Fibroblast of skin of right quadriceps (primary cell): ENCODE data around the gene NPC1.
"Not testable (repeated sequence)": the region's sequence is repeated elsewhere in the genome, so short reads cannot be mapped to it uniquely, and the experiment has no call there.

ENCODE experiments used
- DNase-seq: peaks from one replicate; pipeline ENCODE4 v3.0.0-alpha.2; 2013

NPC1 gene

DNA sequence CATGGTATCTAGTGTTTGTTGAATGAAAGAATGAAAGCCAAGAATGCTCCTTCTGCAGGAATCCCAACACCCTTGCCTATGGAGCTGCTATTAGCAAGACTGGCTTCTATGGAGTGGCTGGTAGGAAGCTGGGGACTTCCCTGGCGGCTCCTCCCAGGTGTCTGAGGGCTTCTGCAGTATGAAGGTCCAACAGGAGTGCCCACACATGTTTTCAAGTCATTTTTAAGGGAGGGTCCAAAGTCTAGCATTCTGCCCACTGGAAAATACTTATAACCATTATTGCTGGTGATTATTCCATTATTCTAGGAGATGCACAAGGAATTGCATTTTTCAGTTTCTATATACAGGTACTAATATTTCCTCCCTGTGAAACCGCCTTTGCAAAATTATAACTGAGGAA lies 21.9 kb upstream of the NPC1 start:
- DNase-seq, result no peak

DNA sequence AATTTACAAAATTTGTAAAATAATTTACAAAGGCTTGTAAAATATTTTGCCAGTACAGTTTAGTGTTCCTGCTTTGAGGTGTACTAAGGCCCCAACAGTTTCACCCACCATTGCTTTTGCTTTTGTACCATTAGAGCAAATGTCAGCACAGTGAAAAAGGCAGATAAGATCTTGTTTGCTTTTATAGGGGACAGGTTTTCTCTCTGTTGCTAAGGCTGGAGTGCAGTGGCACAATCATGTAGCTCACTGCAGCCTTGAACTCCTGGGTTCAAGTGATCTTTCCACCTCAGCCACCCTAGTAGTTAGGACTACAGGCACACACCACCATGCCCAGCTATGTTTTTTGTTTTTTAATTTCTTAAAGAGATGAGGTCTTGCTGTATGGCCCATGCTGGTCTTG lies 19.6 kb upstream of the NPC1 start:
- DNase-seq, result no peak

- no peak for DNase-seq
Measured at GRCh38 chr18:23599809-23600208, 13.5 kb upstream of the NPC1 start.

DNA sequence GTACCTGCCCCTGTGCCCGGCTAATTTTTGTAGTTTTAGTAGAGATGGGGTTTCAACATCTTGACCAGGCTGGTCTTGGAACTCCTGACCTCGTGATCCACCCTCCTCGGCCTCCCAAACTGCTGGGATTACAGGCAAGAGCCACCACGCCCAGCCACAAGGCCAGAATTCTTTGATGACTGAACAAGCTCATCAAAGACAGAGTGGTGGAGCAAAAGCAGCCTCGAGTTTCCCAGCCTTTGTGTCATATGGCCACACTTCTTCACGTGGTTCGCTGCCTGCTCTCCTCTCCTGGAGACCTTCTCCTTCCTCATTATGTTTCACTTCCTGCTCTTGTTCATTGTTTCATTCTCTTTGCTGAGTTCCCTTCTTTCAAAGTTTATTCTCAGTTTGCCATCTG lies 9.9 kb upstream of the NPC1 start:
- DNase-seq, result no peak

GRCh38 chr18:23595591-23595990 lies 9.3 kb upstream of the NPC1 start:
- no peak for DNase-seq

- peak; percentile 85 for DNase-seq
Measured at GRCh38 chr18:23593720-23594119, 7.4 kb upstream of the NPC1 start.

DNA sequence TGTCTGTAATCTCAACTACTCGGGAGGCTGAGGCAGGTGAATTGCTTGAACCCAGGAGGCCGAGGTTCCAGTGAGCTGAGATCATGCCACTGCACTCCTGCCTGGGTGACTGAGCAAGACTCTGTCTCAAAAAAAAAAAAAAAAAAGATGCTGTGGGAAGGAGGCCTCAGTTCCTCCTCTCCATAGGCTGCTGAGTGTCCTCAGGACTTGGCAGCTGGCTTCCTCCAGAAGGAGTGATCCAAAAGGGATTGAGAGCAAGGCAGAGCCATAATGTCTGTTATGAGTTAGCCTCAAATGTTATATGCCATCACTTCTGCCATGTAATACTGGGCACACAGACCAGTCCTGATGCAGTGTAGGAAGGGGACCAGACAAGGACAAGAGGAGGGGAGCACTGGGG lies 6.6 kb upstream of the NPC1 start:
- no peak for DNase-seq

- peak; percentile 62 for DNase-seq
Measured at GRCh38 chr18:23591011-23591410, 4.7 kb upstream of the NPC1 start.

GRCh38 chr18:23588836-23589560 lies 2.7 kb upstream of the NPC1 start:
- peak; percentile 53 for DNase-seq

DNA sequence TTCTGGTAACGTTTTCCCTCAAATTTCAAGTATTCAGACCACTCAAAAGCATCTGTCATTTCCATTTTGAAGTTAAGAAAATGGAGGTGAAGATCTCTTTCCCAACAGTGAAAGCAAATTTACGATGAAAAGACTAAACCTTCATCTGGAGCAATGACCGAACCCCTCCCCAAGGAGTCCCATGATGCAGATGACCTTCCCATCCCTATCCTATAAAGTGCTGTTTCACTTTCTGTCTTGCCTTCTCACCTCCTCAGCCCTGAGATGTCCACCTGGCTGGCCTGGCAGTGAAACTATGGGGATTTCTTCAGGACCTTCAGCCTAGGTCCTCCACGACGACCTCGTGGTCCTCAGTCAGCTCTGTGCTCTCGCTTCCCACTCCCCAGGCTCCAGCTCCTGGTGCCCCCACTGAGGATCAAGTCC lies 925 bp upstream of the NPC1 start:
- DNase-seq, result no peak

- DNase-seq, result no peak
Measured at GRCh38 chr18:23585897-23586248, 433 bp downstream of the NPC1 start.

DNA sequence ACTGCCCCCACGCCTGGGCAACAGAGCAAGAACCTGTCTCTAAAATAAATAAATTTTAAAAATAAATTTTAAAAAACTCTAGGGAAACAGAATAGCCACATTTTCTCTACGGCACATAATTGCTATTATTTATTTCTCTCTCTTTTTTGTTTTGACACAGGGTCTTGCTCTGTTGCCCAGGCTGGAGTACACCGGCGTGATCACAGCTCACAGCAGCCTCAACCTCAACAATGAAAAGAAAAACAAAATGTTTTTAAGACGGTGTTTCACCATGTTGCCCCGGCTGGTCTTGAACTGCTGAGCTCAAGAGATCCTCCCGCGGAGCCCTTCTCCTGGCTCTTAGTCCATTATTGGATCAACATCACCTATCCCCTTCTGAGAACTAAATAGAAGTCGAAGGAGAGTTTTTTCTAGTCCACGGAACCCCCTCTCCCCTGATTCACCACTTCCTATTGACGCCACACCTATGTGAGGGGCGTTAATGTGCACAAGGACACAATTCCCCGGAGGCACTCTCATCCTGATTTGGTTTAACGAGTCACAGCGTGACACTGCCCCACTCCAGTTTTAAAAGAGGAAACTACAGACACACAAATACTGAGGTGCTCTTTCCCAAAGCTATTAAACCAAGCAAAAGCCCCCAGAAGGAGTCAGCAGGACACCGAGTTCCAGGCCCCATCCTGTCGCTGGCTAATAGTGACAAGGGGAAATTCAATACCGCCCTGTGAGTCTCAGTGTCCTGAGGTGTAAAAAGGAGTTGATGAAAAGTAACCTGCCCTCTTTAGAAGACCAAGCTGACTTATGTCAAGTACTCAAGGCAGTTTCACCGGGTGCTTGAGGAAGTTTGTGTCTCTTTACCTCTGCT lies 1.1 kb downstream of the NPC1 start:
- peak; percentile 45 for DNase-seq

DNA sequence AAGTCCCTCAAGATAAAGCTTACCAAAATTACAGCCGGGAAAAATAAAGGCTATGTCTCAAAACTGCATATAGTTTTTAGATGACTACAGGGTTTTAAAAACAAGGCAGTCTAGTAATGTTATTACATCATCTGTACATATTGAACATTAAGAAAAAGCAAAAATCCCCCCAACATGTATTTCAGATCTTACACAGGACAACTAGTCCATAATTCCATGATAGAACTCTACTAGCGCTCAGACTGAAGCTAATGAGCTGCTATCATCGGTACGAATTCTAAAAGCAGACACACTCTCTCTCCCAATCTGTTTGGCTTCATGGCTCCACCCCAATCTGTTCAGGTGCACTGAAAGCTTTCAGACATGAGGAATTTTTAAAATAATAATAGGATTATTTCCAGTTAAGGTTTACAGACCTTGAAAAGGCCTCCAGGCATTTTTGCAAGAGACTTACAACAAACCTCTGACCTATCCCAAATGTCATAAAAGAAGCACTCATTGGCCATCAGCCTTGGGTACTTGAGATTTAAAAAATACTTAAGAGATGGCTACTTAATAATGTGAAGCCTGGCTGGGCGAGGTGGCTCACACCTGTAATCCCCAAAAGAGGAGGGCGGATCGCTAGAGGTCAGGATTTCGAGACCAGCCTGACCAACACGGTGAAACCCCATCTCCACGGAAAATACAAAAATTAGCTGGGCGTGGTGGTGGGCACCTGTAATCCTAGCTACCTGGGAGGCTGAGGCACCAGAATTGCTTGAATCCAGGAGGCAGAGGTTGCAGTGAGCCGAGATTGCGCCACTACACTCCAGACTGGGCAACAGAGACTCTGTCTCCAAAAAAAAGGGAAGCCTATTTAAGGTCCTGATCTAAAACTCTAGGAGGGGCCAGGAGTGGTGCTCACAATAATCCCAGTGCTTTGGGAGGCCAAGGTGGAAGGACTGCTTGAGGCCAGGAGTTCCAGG lies 2.0 kb downstream of the NPC1 start:
- no peak for DNase-seq

DNA sequence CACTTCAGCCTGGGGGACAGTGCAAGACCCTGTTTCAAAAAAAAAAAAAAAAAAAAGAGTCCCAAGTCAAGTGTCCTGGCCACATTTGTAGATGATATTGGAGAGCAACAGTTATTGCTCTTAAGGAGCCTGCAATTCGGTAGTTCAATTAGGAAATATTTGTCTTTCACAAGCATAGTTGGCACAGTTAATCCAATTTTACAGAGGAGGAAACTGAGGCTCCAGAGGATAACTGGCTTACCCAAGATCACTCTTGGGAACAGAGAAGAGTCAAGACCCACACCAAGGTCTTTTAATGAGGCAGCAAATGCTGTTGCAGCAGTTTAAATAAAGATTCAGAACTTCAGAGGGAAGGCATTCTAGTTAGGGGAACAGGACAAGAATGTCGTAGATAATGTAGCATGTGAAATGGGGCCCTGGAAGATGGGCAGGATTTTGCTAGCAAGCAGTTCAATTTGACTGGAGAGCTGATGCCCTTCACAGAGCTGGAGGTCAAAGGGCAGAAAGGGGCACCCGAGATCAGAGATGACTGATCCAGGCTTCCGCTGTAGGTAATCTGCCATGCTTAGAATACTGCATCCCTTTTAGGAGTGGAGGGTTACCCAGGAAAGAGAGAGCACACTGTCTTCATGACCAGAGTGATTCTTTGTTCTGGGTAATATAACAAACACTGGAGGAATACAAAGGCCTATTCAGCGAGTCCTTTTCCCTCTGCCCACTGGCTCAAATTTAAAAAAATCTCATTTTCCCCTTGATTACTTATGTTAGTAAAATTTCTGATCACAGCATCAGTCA lies 3.0 kb downstream of the NPC1 start:
- DNase-seq, result no peak

DNA sequence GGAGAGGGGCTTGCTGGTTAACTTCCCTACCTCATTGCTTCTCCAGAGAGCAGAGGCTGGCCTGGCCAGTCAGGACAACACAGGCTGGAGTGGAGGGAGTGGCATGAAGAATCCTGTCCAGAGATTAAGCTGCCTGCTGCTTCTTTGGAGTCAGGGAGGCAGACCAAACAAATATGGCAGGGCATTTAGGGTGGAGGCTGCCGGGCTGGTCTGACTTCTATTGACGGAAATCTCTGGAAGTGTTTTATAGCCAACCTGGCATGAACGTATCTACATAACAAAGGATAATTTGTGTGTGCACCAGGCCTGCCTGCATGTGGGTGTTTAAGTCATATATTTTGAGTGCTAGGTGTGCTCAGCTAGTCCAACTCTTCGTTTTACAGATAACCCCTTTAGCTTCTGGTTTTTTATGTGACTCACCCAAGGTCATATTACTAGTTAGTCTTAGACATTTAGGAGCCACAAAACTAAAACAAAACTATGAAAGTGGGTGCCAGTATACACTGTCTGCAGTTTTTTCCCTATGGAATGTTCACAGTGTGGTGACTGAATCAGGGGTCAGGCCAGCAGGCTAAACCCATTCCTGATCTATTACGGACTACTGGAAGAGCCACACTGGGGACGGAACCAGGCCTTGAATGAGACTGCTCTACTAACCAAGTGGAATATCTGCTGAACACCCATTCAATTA lies 5.5 kb downstream of the NPC1 start:
- peak; percentile 66 for DNase-seq

GRCh38 chr18:23578891-23579653 lies 7.2 kb downstream of the NPC1 start:
- DNase-seq, result peak; percentile 51

DNA sequence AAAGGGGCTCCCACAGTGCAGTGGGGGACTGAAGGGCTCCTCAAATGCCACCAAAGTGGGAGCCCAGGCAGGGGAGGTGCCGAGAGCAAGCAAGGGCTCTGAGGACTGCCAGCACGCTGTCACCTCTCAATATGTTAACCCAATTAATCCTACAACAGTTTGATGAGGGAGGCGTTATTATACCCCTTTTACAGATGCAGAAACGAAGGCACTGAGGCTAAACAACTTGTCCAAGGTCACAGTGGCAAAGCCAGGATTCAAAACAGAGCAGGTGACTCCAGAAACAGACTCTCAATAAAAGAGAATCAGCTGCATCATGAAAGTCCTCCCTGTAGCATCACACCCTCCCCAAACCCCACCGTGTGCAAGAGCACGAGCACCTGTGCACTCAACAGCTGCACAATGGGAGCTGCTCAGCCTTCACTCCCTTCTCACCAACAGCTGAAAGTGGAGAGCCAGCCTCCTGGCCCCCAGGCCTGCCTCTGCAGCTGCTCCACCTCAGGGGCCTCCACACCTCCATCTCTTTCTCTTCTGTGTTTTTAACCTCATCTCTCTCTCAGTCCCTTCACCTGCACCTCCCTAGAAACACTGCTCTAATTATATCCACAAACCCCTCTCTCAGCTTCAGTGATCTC lies 8.1 kb downstream of the NPC1 start:
- DNase-seq, result no peak

GRCh38 chr18:23577521-23577920 lies 8.8 kb downstream of the NPC1 start:
- not testable (repeated sequence) for DNase-seq

DNA sequence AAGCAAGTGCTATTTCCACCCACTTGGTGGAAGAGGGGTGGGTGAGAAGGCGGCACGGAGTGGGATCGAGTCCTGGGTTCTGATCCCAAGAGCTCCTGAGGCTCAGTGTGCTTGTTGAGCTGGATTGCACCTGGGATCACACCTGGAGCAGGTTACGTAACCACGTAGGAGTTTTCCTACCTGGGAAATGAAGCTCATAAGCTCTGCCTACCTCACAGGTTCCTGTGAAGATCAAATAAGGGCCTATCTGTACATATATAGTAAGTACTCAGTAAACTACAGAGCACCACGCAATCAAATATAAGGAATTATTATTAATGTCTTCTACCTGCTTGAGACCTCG lies 11.0 kb downstream of the NPC1 start:
- no peak for DNase-seq

GRCh38 chr18:23574611-23575308 lies 11.5 kb downstream of the NPC1 start:
- DNase-seq, result no peak
